Measurements from ENCODE around the gene ZNF398.

GRCh38 chr7:149199234-149199995 lies 52.2 kb downstream of the ZNF398 start:
- TF ChIP-seq MAX (IDR thresholded peaks at IDR 0.05) (no peak), EGR1 (IDR thresholded peaks at IDR 0.05) (no peak), TAF1 (IDR thresholded peaks at IDR 0.05; ENCODE audit: low read depth) (no peak), REST (IDR thresholded peaks at IDR 0.05; ENCODE audit: low read depth) (no peak), EP300 (IDR thresholded peaks at IDR 0.05; ENCODE audit: borderline replicate concordance) (no peak), USF1 (IDR thresholded peaks at IDR 0.05) (no peak), CEBPB (IDR thresholded peaks at IDR 0.05) (no peak), TCF12 (IDR thresholded peaks at IDR 0.05; ENCODE audit: low read depth) (no peak), ZBTB7A (IDR thresholded peaks at IDR 0.05; ENCODE audit: low read depth) (no peak), CREB1 (IDR thresholded peaks at IDR 0.05; ENCODE audit: low read depth) (no peak), FOXM1 (IDR thresholded peaks at IDR 0.05; ENCODE audit: borderline replicate concordance, low read depth) (no peak), YY1 (IDR thresholded peaks at IDR 0.05; ENCODE audit: low read depth) (no peak), TEAD4 (IDR thresholded peaks at IDR 0.05) (no peak), NFIC (IDR thresholded peaks at IDR 0.05) (no peak)

Data from Ishikawa (cell line).